Loucy (cell line): ENCODE data around the gene MAML3.

Experiments
- H2AFZ ChIP-seq: fragments of 200-600 bp; sonication (generic); 2 replicates; pipeline ENCODE4 v1.6.0; 2016; ENCODE audit warnings: antibody characterized with exemption, mild to moderate bottlenecking, low read length, moderate library complexity
- H3F3A ChIP-seq: fragments of 200-600 bp; 2 replicates; pipeline ENCODE4 v1.6.0; 2016; ENCODE audit warnings: antibody characterized with exemption, low read depth, mild to moderate bottlenecking
- H3K27me3 ChIP-seq: fragments of 200-600 bp; sonication (generic); 2 replicates; pipeline ENCODE4 v1.6.1; 2014; ENCODE audit warnings: low read length, mild to moderate bottlenecking; ENCODE audit not compliant: insufficient read depth, poor library complexity, severe bottlenecking
- H3K36me3 ChIP-seq: fragments of 200-600 bp; sonication (generic); 2 replicates; pipeline ENCODE4 v1.6.1; 2016; ENCODE audit warnings: low read length; ENCODE audit not compliant: insufficient read depth
- H3K4me1 ChIP-seq: fragments of 200-600 bp; sonication (generic); 2 replicates; pipeline ENCODE4 v1.5.1; 2014; ENCODE audit warnings: low read length, mild to moderate bottlenecking; ENCODE audit not compliant: insufficient read depth, poor library complexity, severe bottlenecking
- H3K4me2 ChIP-seq: fragments of 200-600 bp; sonication (generic); 2 replicates; pipeline ENCODE4 v1.6.0; 2014; ENCODE audit warnings: antibody characterized with exemption, low read length, low read depth, mild to moderate bottlenecking; ENCODE audit not compliant: poor library complexity, severe bottlenecking
- H3K4me3 ChIP-seq: fragments of 200-600 bp; sonication (generic); 2 replicates; pipeline ENCODE4 v1.5.1; 2014; ENCODE audit warnings: low read length, mild to moderate bottlenecking, mixed read lengths; ENCODE audit not compliant: poor library complexity, severe bottlenecking
- H3K79me2 ChIP-seq: fragments of 200-600 bp; sonication (generic); 2 replicates; pipeline ENCODE4 v1.6.1; 2014; ENCODE audit warnings: low read length; ENCODE audit not compliant: insufficient read depth
- H3K9ac ChIP-seq: fragments of 200-600 bp; sonication (generic); 2 replicates; pipeline ENCODE4 v1.6.0; 2014; ENCODE audit warnings: mild to moderate bottlenecking, low read depth, low read length, moderate library complexity; ENCODE audit not compliant: poor library complexity, severe bottlenecking
- H3K9me2 ChIP-seq: fragments of 200-600 bp; sonication (generic); replicated peaks from 2 replicates; pipeline ENCODE4 v1.6.1; 2016; ENCODE audit warnings: low read depth, low read length, mixed read lengths
- H3K9me3 ChIP-seq: fragments of 200-600 bp; sonication (generic); 2 replicates; pipeline ENCODE4 v1.6.1; 2014; ENCODE audit warnings: mild to moderate bottlenecking, antibody characterized with exemption, low read length, low read depth; ENCODE audit not compliant: insufficient read depth
- H4K20me1 ChIP-seq: fragments of 200-600 bp; sonication (generic); 2 replicates; pipeline ENCODE4 v1.6.0; 2014; ENCODE audit warnings: antibody characterized with exemption, low read length, mild to moderate bottlenecking; ENCODE audit not compliant: insufficient read depth, poor library complexity, severe bottlenecking
- CTCF ChIP-seq: fragments of 200-600 bp; sonication (generic); conservative IDR thresholded peaks from 2 replicates; pipeline ENCODE4 v1.5.1; 2014; ENCODE audit warnings: mild to moderate bottlenecking, antibody characterized with exemption, low read length
- EZH2phosphoT487 ChIP-seq: fragments of 200-600 bp; IDR thresholded peaks from 2 replicates; pipeline ENCODE4 v1.6.1; 2018; ENCODE audit warnings: antibody characterized with exemption, mild to moderate bottlenecking, moderate library complexity, borderline replicate concordance

The MAML3 gene

GRCh38 chr4:140140566-140140965, 13.4 kb downstream of the MAML3 start:
- no peaks in the 10 kb centered on the region for H3K27me3 ChIP-seq
- H3K4me1 ChIP-seq: peaks cover 55% of the 10 kb centered on the region
- no peaks in the 10 kb centered on the region for H3K36me3 ChIP-seq
- H3K4me3 ChIP-seq: no peak overlapping the region
- no peak overlapping the region for H2AFZ ChIP-seq
- H3K4me2 ChIP-seq: no peak overlapping the region
- H3K9me3 ChIP-seq: no peaks in the 10 kb centered on the region
- H3K9me2 ChIP-seq: no peaks in the 10 kb centered on the region
- H4K20me1 ChIP-seq: peaks cover 4% of the 10 kb centered on the region
- no peak overlapping the region for H3K9ac ChIP-seq
- TF ChIP-seq EZH2phosphoT487 (no peak), CTCF (no peak)
- H3K79me2 ChIP-seq: peaks cover 93% of the 10 kb centered on the region
- H3F3A ChIP-seq: no peaks in the 10 kb centered on the region

GRCh38 chr4:140138428-140138827, 15.6 kb downstream of the MAML3 start:
- Histone ChIP-seq H3K9me2 (no peaks in the 10 kb centered on the region), H2AFZ (no peak overlapping the region), H3K79me2 (peaks cover 94% of the 10 kb centered on the region), H3K27me3 (no peaks in the 10 kb centered on the region), H3K4me1 (peaks cover 52% of the 10 kb centered on the region), H3K4me2 (peak overlapping the region; percentile 17), H3K36me3 (no peaks in the 10 kb centered on the region), H3K9ac (no peak overlapping the region), H3K9me3 (no peaks in the 10 kb centered on the region), H3K4me3 (no peak overlapping the region), H3F3A (no peaks in the 10 kb centered on the region), H4K20me1 (peaks cover 4% of the 10 kb centered on the region)
- TF ChIP-seq CTCF (no peak), EZH2phosphoT487 (no peak)

GRCh38 chr4:140137671-140138070, 16.3 kb downstream of the MAML3 start:
- H3K4me3 ChIP-seq: no peak overlapping the region
- peak overlapping the region; percentile 17 for H3K4me2 ChIP-seq
- peaks cover 95% of the 10 kb centered on the region for H3K79me2 ChIP-seq
- no peaks in the 10 kb centered on the region for H3F3A ChIP-seq
- no peaks in the 10 kb centered on the region for H3K36me3 ChIP-seq
- peaks cover 4% of the 10 kb centered on the region for H4K20me1 ChIP-seq
- TF ChIP-seq EZH2phosphoT487: no peak
- TF ChIP-seq CTCF: no peak
- H3K27me3 ChIP-seq: no peaks in the 10 kb centered on the region
- no peak overlapping the region for H3K9ac ChIP-seq
- H2AFZ ChIP-seq: no peak overlapping the region
- H3K9me2 ChIP-seq: no peaks in the 10 kb centered on the region
- H3K4me1 ChIP-seq: peaks cover 48% of the 10 kb centered on the region
- no peaks in the 10 kb centered on the region for H3K9me3 ChIP-seq
